HL-60 (cell line): ENCODE data around the gene PELI2.

Experiments used
- CTCF ChIP-seq: IDR thresholded peaks from one replicate; pipeline ENCODE4 v1.5.1; 2011; ENCODE audit warnings: low read length, control low read depth, inconsistent platforms; ENCODE audit not compliant: insufficient read depth
- GABPA ChIP-seq: IDR thresholded peaks from 2 replicates; pipeline ENCODE4 v1.6.1; 2012; ENCODE audit warnings: low read depth
- POLR2AphosphoS5 ChIP-seq: IDR thresholded peaks from 2 replicates; pipeline ENCODE4 v1.6.1; 2012; ENCODE audit warnings: low read depth

- TF ChIP-seq CTCF, result no peak
- no peak for TF ChIP-seq POLR2AphosphoS5
- TF ChIP-seq GABPA, result no peak
Observed at GRCh38 chr14:56299306-56299984, 181.2 kb downstream of the PELI2 start.
